ENCODE results near the gene CXADR.
A peak's percentile ranks its signal among the peaks of the same experiment; 100 is the strongest.

Gene CXADR

DNA sequence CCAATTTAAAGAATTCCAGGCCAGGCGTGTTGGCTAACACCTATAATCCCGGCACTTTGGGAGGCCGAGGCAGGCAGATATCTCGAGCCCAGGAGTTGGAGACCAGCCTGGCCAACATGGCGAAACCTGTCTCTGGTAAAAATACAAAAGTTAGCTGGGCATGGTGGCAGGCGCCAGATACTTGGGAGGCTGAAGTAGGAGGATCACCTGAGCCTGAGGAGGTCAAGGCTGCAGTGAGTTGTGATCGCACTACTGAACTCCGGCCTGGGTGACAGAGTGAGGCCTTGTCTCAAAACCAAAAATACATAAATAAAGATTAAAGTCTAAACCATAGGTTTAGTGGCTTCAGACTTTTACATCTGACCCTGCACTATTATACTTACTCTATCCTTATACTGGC is 67.5 kb downstream of the CXADR start:
- Histone ChIP-seq H3K27me3 (ENCODE audit: control insufficient read depth, insufficient read depth, low read length) (no peaks in the 10 kb centered on the region), H3K4me3 (ENCODE audit: low read depth, low read length) (no peak overlapping the region), H3K4me2 (ENCODE audit: low read length) (no peak overlapping the region), H3K9ac (no peak overlapping the region), H3K9me3 (ENCODE audit: control insufficient read depth, low read length) (no peaks in the 10 kb centered on the region), H2AFZ (no peak overlapping the region), H3K27ac (no peak overlapping the region), H3K4me1 (no peaks in the 10 kb centered on the region), H3K79me2 (no peaks in the 10 kb centered on the region), H3K36me3 (ENCODE audit: control insufficient read depth, insufficient read depth, low read length) (no peaks in the 10 kb centered on the region)
- TF ChIP-seq, protein P1, sequence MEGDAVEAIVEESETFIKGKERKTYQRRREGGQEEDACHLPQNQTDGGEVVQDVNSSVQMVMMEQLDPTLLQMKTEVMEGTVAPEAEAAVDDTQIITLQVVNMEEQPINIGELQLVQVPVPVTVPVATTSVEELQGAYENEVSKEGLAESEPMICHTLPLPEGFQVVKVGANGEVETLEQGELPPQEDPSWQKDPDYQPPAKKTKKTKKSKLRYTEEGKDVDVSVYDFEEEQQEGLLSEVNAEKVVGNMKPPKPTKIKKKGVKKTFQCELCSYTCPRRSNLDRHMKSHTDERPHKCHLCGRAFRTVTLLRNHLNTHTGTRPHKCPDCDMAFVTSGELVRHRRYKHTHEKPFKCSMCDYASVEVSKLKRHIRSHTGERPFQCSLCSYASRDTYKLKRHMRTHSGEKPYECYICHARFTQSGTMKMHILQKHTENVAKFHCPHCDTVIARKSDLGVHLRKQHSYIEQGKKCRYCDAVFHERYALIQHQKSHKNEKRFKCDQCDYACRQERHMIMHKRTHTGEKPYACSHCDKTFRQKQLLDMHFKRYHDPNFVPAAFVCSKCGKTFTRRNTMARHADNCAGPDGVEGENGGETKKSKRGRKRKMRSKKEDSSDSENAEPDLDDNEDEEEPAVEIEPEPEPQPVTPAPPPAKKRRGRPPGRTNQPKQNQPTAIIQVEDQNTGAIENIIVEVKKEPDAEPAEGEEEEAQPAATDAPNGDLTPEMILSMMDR (IDR thresholded peaks at IDR 0.05), result no peak

DNA sequence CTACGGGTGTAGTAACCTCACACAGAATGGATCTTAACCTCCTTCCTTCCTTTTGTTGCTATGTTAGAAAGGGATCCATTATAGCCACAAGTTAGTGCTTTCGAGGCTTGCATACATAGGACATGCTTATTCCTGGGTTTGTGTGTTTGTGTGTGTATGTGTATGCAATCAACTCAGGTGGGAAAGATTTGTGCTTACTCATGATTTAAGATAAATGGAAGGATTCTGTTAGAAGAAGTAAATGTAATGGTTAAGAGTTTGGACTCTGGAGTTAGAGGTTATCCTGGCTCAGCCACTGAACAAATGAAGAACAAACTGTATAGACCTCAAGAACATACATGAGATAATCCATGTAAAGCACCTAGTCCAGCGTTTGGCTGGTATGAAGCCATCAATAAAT is 71.1 kb downstream of the CXADR start:
- Histone ChIP-seq H3K27me3 (ENCODE audit: control insufficient read depth, insufficient read depth, low read length) (no peaks in the 10 kb centered on the region), H3K36me3 (ENCODE audit: control insufficient read depth, insufficient read depth, low read length) (no peaks in the 10 kb centered on the region), H2AFZ (no peak overlapping the region)

DNA sequence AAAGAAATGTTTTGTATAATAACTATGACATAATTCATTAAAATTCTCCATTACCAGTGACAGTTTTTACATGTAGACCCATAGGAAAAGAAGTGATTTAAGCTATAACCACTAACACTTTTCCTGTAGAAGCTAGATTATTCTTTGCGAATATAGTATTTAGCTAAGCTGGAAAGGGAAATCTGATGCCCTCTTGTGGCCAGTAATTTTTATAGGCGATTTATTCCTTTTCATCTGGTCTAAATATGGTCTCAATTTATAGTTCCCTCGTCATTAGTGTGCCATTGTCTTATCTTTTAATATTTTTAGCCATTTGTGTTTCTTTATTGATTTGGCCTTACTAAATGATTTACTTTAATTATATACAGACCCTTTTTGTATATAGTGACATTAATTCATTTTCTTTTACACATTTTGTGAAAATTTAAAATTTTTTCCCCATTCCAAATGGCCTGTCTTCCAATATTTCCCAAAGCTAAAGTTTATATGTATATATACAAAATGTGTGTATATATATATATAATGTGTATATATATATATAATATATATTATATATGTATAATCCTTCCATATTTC is 73.1 kb downstream of the CXADR start:
- Histone ChIP-seq H3K4me1 (no peaks in the 10 kb centered on the region), H3K36me3 (ENCODE audit: control insufficient read depth, insufficient read depth, low read length) (no peaks in the 10 kb centered on the region), H3K79me2 (no peaks in the 10 kb centered on the region), H3K27ac (no peak overlapping the region), H3K27me3 (ENCODE audit: control insufficient read depth, insufficient read depth, low read length) (no peaks in the 10 kb centered on the region), H3K4me2 (ENCODE audit: low read length) (no peak overlapping the region), H2AFZ (no peak overlapping the region), H3K9me3 (ENCODE audit: control insufficient read depth, low read length) (no peaks in the 10 kb centered on the region), H3K9ac (no peak overlapping the region), H3K4me3 (ENCODE audit: low read depth, low read length) (no peak overlapping the region)
- TF ChIP-seq, protein P1 (IDR thresholded peaks at IDR 0.05), result peak; percentile 36

More for the DNA sequence above, 71.1 kb downstream of the CXADR start:
- Histone ChIP-seq H3K9me3 (ENCODE audit: control insufficient read depth, low read length) (no peaks in the 10 kb centered on the region), H3K4me1 (no peaks in the 10 kb centered on the region), H3K4me2 (ENCODE audit: low read length) (no peak overlapping the region), H3K4me3 (ENCODE audit: low read depth, low read length) (no peak overlapping the region), H3K27ac (no peak overlapping the region), H3K9ac (no peak overlapping the region), H3K79me2 (no peaks in the 10 kb centered on the region)
- TF ChIP-seq, protein P1 (IDR thresholded peaks at IDR 0.05), result no peak

DNA sequence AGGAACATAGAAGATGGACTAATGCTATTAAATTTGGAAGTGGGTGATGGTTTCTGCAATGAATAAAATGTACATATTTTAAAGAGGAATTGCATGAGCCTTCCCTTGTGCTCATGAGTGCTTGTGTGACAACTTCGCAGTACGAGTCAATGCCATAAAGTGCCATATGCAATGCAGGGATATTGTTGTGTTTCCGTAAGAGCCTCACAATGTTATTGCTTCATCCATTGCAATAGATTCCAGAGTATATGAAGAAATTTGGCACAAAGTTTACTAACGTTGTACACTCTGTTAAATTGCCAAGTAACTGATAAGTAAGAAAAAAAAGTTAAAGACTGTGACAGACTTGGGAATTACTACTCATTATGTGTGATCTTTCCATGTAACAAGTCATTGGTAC is 77.6 kb downstream of the CXADR start:
- H3K4me2 ChIP-seq (ENCODE audit: low read length), result no peak overlapping the region
- no peak overlapping the region for H3K4me3 ChIP-seq (ENCODE audit: low read depth, low read length)
- no peaks in the 10 kb centered on the region for H3K27me3 ChIP-seq (ENCODE audit: control insufficient read depth, insufficient read depth, low read length)
- H3K4me1 ChIP-seq, result no peaks in the 10 kb centered on the region
- TF ChIP-seq, protein P1 (IDR thresholded peaks at IDR 0.05), result no peak
- H3K9me3 ChIP-seq (ENCODE audit: control insufficient read depth, low read length), result no peaks in the 10 kb centered on the region
- no peak overlapping the region for H3K27ac ChIP-seq
- no peaks in the 10 kb centered on the region for H3K79me2 ChIP-seq
- H2AFZ ChIP-seq, result no peak overlapping the region
- H3K36me3 ChIP-seq (ENCODE audit: control insufficient read depth, insufficient read depth, low read length), result no peaks in the 10 kb centered on the region
- no peak overlapping the region for H3K9ac ChIP-seq

DNA sequence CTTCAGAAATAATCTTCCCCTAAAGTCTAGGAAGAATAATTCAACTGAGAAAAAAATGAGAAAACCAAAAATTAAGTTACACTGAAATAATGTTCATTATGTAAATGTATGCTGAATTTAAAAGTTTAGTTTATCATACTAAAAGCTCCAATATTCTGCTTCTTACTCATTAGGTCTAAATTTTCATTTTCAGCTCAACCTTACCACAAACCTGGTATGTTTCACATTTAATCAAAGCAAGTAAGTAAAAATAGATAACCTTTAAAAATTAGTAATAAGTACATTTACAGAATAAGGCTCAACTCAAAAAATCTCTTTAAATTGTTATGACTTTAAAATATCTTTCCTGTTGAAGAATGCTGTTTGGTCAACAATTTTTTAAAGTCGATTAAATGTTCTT is 84.8 kb downstream of the CXADR start:
- Histone ChIP-seq H3K4me3 (ENCODE audit: low read depth, low read length) (no peak overlapping the region), H3K4me2 (ENCODE audit: low read length) (no peak overlapping the region), H3K27me3 (ENCODE audit: control insufficient read depth, insufficient read depth, low read length) (no peaks in the 10 kb centered on the region), H3K9ac (no peak overlapping the region), H3K36me3 (ENCODE audit: control insufficient read depth, insufficient read depth, low read length) (no peaks in the 10 kb centered on the region), H3K4me1 (no peaks in the 10 kb centered on the region), H3K79me2 (no peaks in the 10 kb centered on the region), H2AFZ (no peak overlapping the region), H3K27ac (no peak overlapping the region), H3K9me3 (ENCODE audit: control insufficient read depth, low read length) (no peaks in the 10 kb centered on the region)
- TF ChIP-seq, protein P1 (IDR thresholded peaks at IDR 0.05), result no peak
